Prostate gland (tissue), 2 donors: ENCODE data around the gene TPR. TPM values are rescaled to one million over a fixed set of nuclear protein-coding genes. Genes with fewer than 3 reads are reported as not detected.
A peak's percentile ranks its signal among the peaks of the same experiment; 100 is the strongest.

Source experiments
- DNase-seq: peaks from one replicate; pipeline ENCODE4 v3.0.0-alpha.2; 2019; ENCODE audit warnings: low spot score
- H3K27ac ChIP-seq, 2 donors: fragments of 200-600 bp; sonication (generic); 2 replicates each; pipeline ENCODE4 v1.5.1; 2017 to 2019
- H3K27me3 ChIP-seq: fragments of 200-600 bp; sonication (generic); replicated peaks from 2 replicates; pipeline ENCODE4 v1.5.1; 2019; ENCODE audit not compliant: insufficient read depth
- H3K36me3 ChIP-seq, 2 donors: fragments of 200-600 bp; sonication (generic); 1 replicate in 1 of 2; 2 replicates in 1 of 2; pipeline versions ENCODE4 v1.5.1 to v1.8.1; 2017 to 2019
- H3K4me1 ChIP-seq: fragments of 200-600 bp; sonication (generic); replicated peaks from 2 replicates; pipeline ENCODE4 v1.5.1; 2019
- H3K4me3 ChIP-seq, 2 donors: fragments of 200-600 bp; sonication (generic); 2 replicates each; pipeline ENCODE4 v1.5.1; 2017 to 2019
- H3K9me3 ChIP-seq: fragments of 200-600 bp; sonication (generic); 2 replicates; pipeline ENCODE4 v1.5.1; 2017
- POLR2A ChIP-seq: fragments of 450-650 bp; IDR thresholded peaks from one replicate; pipeline ENCODE4 v1.6.1; 2016; ENCODE audit warnings: antibody characterized with exemption, mild to moderate bottlenecking
- POLR2AphosphoS5 ChIP-seq: sonication (generic); formaldehyde crosslinking; IDR thresholded peaks from one replicate; pipeline ENCODE4 v1.6.1; 2017; ENCODE audit warnings: antibody characterized with exemption
- WGBS: methylation state at CpG from one replicate; pipeline ENCODE4 v1.1.5; 2018; 5-methylcytosine and 5-hydroxymethylcytosine counted together
- intact Hi-C: fragments of 100-400 bp; cut with DNase I; formaldehyde crosslinking; loops from one replicate; pipeline ENCODE4 v1.14.2; 2022
- total RNA-seq, 2 donors: library from RNA; depleted of rRNA; stranded (reverse); fragments of >200 nt; gene quantifications; one replicate each; pipeline ENCODE4 v1.1.0, GENCODE V29; 2016
- TF ChIP-seq, protein P1 (sequence below), 4 experiments: fragments of 200-600 bp in 2 of 4; fragments of 450-650 bp in 2 of 4; sonication (generic) in 2 of 4; IDR thresholded peaks; 1 replicate in 3 of 4; 2 replicates in 1 of 4; pipeline ENCODE4 v1.5.1; 2016 to 2019; ENCODE audit warnings: antibody characterized with exemption in 4 of 4, mild to moderate bottlenecking in 2 of 4, moderate library complexity in 2 of 4

TPR gene
- total RNA-seq, 2 donors from 2014 or later, result 46.7 to 110 TPM

- WGBS, result 100% methylated on average over 1 of the region's 1 CpG
- no peak overlapping the region for H3K27ac ChIP-seq
- intact Hi-C loops, result no loop called here
- H3K4me3 ChIP-seq, result no peak overlapping the region
- H3K27me3 ChIP-seq, result no peaks in the 10 kb centered on the region
- no peak for DNase-seq
- TF ChIP-seq POLR2AphosphoS5 (no peak), POLR2A (no peak)
- TF ChIP-seq, protein P1, sequence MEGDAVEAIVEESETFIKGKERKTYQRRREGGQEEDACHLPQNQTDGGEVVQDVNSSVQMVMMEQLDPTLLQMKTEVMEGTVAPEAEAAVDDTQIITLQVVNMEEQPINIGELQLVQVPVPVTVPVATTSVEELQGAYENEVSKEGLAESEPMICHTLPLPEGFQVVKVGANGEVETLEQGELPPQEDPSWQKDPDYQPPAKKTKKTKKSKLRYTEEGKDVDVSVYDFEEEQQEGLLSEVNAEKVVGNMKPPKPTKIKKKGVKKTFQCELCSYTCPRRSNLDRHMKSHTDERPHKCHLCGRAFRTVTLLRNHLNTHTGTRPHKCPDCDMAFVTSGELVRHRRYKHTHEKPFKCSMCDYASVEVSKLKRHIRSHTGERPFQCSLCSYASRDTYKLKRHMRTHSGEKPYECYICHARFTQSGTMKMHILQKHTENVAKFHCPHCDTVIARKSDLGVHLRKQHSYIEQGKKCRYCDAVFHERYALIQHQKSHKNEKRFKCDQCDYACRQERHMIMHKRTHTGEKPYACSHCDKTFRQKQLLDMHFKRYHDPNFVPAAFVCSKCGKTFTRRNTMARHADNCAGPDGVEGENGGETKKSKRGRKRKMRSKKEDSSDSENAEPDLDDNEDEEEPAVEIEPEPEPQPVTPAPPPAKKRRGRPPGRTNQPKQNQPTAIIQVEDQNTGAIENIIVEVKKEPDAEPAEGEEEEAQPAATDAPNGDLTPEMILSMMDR (IDR thresholded peaks at IDR 0.05), result peak in 2 of 4 experiments; percentile 17 to 20
- no peaks in the 10 kb centered on the region for H3K4me1 ChIP-seq
- peaks cover 0 to 6% of the 10 kb centered on the region in 2 donors for H3K36me3 ChIP-seq
- no peaks in the 10 kb centered on the region for H3K9me3 ChIP-seq
Measured at GRCh38 chr1:186330758-186331157, 44.3 kb downstream of the TPR start.

DNA sequence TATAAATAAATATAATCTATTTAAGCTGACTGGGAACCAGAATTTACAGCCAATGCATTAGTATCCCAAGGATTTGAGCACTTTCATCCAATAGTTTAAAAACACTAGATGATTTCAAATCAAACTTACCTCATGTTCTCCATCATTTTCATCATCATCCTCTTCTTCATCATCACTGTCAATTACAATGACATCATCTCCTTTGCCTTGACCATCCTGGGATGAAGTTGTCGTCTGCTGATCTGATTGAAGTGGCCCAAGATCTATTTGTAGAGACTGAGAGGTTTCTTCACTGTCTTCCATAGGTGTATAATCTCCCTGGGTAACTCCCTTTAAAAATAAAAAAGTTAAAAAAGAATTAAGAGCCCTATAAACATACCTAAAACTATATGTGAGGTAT, 47.7 kb downstream of the TPR start:
- Histone ChIP-seq H3K4me3 (no peak overlapping the region), H3K4me1 (no peaks in the 10 kb centered on the region), H3K27ac (no peak overlapping the region), H3K27me3 (no peaks in the 10 kb centered on the region), H3K36me3 (no peaks in the 10 kb centered on the region), H3K9me3 (no peaks in the 10 kb centered on the region)
- TF ChIP-seq POLR2A, result no peak
- TF ChIP-seq POLR2AphosphoS5, result no peak
- TF ChIP-seq, protein P1 (IDR thresholded peaks at IDR 0.05), result no peak
- intact Hi-C loops, result no loop called here
- WGBS, result 95% methylated on average over 1 of the region's 1 CpG
- DNase-seq, result no peak

DNA sequence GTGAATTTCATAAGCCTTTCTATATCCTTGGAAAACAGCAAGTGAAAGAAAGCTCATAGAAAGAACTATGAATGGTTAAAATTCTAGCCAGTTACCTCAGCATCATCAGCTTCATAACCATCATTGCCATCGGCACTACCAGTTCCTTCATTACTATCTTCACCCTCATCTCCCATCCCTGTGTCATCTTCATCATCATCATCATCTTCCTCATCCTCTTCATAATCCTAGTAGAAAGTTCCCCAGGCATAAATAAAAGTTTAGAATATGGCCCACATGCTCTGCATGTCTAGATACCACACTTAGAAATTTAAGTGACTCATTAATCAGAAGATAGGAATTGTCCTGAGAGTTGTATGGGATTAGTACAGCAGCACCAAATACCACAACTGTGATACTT, 49.0 kb downstream of the TPR start:
- DNase-seq, result no peak
- H3K4me1 ChIP-seq, result no peaks in the 10 kb centered on the region
- peaks cover 0 to 3% of the 10 kb centered on the region in 2 donors for H3K36me3 ChIP-seq
- no peaks in the 10 kb centered on the region for H3K9me3 ChIP-seq
- WGBS, result 87% methylated on average over 1 of the region's 1 CpG
- TF ChIP-seq, protein P1 (IDR thresholded peaks at IDR 0.05), result no peak
- TF ChIP-seq POLR2A, result no peak
- TF ChIP-seq POLR2AphosphoS5, result no peak
- H3K4me3 ChIP-seq, result no peak overlapping the region
- no peak overlapping the region for H3K27ac ChIP-seq
- H3K27me3 ChIP-seq, result no peaks in the 10 kb centered on the region
- intact Hi-C loops, result no loop called here

GRCh38 chr1:186325239-186325638, 49.8 kb downstream of the TPR start:
- H3K36me3 ChIP-seq, result peaks cover 0 to 6% of the 10 kb centered on the region in 2 donors
- H3K4me3 ChIP-seq, result no peak overlapping the region
- H3K27ac ChIP-seq, result no peak overlapping the region
- H3K9me3 ChIP-seq, result no peaks in the 10 kb centered on the region
- WGBS, result 91% methylated on average over 2 of the region's 2 CpGs
- no peak for DNase-seq
- no peaks in the 10 kb centered on the region for H3K27me3 ChIP-seq
- no peak for TF ChIP-seq POLR2A
- TF ChIP-seq POLR2AphosphoS5, result no peak
- TF ChIP-seq, protein P1 (IDR thresholded peaks at IDR 0.05), result no peak
- no peaks in the 10 kb centered on the region for H3K4me1 ChIP-seq
- intact Hi-C loops, result no loop called here

GRCh38 chr1:186323865-186324264, 51.2 kb downstream of the TPR start:
- H3K27me3 ChIP-seq, result no peaks in the 10 kb centered on the region
- TF ChIP-seq POLR2AphosphoS5 (no peak), POLR2A (no peak)
- TF ChIP-seq, protein P1 (IDR thresholded peaks at IDR 0.05), result no peak
- no peaks in the 10 kb centered on the region for H3K4me1 ChIP-seq
- no peak overlapping the region for H3K4me3 ChIP-seq
- intact Hi-C loops, result no loop called here
- WGBS, result 91% methylated on average over 4 of the region's 4 CpGs
- no peak overlapping the region for H3K27ac ChIP-seq
- no peak for DNase-seq
- H3K36me3 ChIP-seq, result peaks cover 0 to 10% of the 10 kb centered on the region in 2 donors
- no peaks in the 10 kb centered on the region for H3K9me3 ChIP-seq
